PC-3 (cell line): ENCODE results near the gene TTLL9. TPM values are rescaled to one million over a fixed set of nuclear protein-coding genes. Genes with fewer than 3 reads are reported as not detected.

Experiments used
- total RNA-seq: library from RNA; depleted of rRNA; stranded (reverse); fragments of >200 nt; gene quantifications from 2 replicates; pipeline ENCODE4 v1.2.3, GENCODE V29; 2014; rRNA removed

TTLL9 gene
- total RNA-seq, 1 experiment from 2014 or later: not detected

Other genes with a start within 250 kb of the TTLL9 start
- gene COX4I2, start 232.7 kb upstream of the TTLL9 start, total RNA-seq: not detected in 2 replicates
- 260 and 277 TPM in 2 replicates for gene BCL2L1, start 147.8 kb upstream of the TTLL9 start, total RNA-seq
- gene TPX2, start 131.3 kb upstream of the TTLL9 start, total RNA-seq: 128 and 151 TPM in 2 replicates
- gene MYLK2, start 51.3 kb upstream of the TTLL9 start, total RNA-seq: 1.7 TPM in 2 replicates
- not detected in 2 replicates for gene FOXS1, start 25.0 kb upstream of the TTLL9 start, total RNA-seq
- not detected in 2 replicates for gene DUSP15, start 107 bp upstream of the TTLL9 start, total RNA-seq
- gene PDRG1, start 81.4 kb downstream of the TTLL9 start, total RNA-seq: 11.7 and 12.3 TPM in 2 replicates
- gene XKR7, start 97.5 kb downstream of the TTLL9 start, total RNA-seq: not detected in 2 replicates
- gene CCM2L, start 139.8 kb downstream of the TTLL9 start, total RNA-seq: not detected in 2 replicates
- gene HCK, start 181.6 kb downstream of the TTLL9 start, total RNA-seq: not detected in 2 replicates
- 32.6 and 33.9 TPM in 2 replicates for gene TM9SF4, start 239.1 kb downstream of the TTLL9 start, total RNA-seq